NCI-H1048 (cell line): ENCODE data around the gene UBN1.

Experiments
- DNase-seq: peaks from one replicate; lab custom pipeline; 2025; lab: John Stamatoyannopoulos, UW

The UBN1 gene

DNA sequence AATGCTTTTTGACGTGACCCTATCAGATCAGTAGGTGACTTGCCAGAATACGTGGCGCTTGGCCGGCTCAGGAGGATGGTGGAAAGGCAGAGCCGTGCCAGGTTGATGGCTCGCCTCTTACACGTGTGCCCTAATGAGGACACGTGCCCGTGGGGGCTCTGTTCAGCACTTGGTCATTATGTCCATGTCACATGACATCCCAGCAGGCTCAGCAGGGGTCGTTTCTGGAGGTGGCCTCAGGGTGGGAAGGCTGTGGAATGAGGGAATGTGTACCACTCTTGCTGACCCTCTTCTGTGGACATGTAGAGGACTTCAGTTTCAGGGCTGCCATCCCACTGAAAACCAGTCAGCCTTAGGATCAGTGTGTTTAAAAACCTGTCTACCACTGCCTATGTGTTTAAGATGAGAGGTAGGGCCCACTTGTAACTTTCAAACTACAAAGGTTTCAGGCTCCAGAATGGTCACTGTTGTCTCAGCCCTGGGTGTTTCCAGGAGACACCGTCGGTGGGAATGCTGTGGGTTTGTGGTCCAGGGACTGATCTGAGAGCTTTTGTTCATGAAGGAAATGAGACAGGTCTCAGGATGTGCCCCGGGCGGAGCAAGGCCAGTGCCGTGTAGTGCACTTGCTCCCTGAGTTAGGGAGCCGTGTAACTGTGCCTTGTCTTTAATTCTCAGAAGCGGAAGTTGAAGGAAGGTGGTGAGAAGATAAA lies 12.1 kb downstream of the UBN1 start:
- no peak for DNase-seq

DNA sequence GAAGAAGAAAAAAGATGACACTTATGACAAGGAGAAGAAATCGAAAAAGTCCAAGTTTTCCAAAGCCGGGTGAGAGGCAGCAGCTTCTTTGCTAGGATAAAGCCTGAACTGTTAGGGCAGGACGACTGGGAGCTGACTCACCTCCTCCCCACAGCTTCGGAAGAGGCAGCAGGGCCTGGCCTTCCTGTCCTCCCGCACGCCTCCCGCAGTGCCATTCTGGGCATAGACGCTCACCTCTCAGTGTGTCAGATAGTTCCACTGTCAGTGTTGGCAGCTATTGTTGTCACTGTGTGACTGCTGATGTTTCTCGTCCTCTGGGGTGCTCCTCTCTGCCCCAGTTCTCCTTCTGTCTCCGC lies 12.6 kb downstream of the UBN1 start:
- no peak for DNase-seq

DNA sequence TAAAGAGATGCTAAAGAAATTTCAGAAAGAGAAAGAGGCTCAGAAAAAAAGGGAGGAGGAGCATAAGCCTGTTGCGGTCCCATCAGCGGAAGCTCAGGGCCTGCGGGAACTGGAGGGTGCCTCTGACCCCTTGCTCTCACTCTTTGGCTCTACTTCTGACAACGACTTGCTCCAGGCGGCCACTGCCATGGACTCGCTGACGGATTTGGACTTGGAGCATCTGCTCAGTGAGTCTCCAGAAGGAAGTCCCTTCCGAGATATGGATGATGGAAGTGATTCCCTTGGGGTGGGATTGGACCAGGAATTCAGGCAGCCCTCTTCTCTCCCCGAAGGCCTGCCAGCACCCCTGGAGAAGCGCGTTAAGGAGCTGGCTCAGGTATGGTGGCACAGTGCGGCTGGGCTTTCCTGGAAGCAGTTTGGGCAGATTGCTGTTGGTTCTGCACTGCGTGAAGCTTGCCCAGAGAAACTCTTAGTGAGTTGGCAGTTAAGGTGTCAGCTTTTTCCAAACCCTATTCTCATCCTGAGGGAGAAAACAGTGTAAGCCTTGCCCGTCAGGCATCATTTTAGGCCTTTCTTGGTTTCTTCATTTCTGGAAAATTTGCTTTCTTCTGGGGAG lies 13.6 kb downstream of the UBN1 start:
- no peak for DNase-seq

DNA sequence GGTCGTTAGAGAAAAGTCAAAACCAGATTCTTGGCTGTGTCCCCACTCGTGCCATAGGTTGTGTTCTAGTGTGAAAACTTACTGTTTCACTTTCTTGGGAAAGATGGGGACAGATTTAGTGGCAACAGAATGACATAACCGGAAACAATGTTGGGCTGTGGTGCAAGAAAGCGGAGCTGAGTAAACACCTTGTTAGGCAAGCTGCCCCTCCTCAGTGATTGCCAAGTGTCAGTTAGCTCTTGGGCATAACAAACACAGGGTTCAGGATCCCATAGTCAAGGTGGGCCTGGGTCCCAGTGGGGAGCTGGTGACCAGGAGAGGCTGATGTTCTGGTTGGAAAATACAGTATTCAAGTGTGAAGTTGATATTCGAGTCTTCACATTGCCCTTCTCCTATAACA lies 15.4 kb downstream of the UBN1 start:
- no peak for DNase-seq

DNA sequence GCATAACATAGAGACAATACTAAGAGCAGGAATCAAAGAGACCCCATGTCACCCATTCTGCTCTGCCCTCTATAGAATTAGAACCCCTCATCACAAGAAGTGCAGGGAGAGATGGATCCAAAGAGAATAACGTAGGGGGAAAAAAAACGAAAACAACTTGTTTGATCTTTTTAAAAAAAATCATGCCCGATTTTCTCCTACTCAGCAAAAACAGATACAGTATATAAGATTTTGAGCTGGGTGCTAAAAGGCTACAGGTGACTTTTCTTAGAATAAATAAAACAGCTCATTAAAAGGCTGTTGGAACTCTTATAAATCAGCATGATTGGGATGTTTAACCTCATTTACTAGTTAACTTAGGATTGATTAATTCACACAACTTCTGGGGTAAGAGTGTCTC lies 17.4 kb downstream of the UBN1 start:
- no peak for DNase-seq

DNA sequence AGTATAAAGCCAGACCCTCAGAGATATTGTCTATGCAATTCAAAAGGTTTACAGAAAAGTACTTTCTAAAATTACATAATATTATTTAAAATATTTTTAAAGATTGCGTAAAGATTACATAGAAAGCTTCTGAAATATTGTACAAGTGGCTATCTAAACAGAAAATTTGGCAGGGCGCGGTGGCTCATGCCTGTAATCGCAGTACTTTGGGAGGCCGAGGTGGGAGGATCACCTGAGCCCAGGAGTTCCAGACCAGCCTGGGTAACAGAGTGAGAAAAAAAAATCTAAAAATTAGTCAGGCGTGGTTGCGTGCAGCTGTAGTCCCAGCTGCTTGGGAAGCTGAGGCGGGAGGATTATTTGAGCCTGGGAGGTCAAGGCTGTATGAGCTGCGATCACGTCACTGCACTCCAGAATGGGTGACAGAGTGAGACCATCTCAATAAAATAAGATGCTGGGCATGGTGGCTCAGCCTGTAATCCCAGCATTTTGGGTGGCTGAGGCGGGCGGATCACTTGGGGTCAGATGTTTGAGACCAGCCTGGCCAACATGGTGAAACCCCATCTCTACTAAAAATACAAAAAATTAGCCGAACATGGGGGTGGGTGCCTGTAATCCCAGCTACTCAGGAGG lies 18.1 kb downstream of the UBN1 start:
- no peak for DNase-seq

DNA sequence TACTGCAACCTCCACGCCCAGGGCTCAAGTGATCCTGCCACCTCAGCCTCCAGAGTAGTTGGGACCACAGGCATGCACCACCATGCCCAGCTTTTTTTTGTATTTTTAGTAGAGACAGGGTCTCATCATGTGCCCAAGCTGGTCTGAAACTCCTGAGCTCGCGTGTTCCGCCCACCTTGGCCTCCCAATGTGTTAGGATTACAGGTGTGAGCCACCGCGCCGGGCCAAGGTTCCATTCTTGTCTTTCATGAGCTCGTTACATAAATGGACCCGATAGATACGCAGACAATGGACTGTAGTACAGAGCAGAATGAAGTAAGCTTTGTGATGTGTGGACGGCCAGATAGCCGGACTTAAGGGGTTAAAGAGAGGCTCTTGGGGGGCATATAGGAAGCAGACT lies 19.3 kb downstream of the UBN1 start:
- DNase-seq: no peak

DNA sequence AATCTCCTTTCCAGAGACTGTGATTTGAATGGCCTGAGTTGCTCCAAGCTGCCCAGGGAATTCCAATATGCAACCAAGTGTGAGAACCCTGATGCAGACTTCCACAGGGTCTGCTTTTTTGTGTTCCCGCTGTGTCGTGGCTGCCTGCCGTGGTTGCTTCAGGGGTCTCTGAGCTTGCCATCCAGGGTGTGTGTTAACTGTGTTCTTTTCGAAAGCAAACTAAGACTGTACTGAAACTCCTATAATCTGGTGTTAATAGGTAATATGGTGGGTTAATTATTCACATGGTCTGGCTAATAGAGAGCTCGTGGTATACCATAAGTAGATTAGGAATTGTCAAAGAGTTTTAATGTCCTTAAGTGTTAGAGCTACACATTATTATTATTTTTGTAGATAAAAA lies 20.7 kb downstream of the UBN1 start:
- no peak for DNase-seq

DNA sequence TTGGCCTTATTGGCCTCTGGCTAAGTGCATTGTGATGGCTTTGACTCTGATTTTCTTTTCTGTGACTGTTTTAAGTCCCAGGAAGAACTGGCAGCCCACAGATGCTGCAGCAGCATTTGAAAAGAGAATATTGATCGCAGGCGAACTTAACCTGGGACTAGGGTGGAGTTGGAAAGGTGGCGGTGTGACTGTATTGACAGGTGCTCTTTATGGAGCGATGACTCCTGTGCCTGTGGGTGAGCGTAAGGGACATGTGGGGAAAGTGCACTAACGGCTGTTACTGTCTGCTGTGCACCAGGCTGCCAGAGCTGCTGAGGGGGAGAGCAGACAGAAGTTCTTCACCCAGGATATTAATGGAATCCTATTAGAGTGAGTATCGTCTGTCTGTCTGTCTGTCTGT lies 21.3 kb downstream of the UBN1 start:
- no peak for DNase-seq

DNA sequence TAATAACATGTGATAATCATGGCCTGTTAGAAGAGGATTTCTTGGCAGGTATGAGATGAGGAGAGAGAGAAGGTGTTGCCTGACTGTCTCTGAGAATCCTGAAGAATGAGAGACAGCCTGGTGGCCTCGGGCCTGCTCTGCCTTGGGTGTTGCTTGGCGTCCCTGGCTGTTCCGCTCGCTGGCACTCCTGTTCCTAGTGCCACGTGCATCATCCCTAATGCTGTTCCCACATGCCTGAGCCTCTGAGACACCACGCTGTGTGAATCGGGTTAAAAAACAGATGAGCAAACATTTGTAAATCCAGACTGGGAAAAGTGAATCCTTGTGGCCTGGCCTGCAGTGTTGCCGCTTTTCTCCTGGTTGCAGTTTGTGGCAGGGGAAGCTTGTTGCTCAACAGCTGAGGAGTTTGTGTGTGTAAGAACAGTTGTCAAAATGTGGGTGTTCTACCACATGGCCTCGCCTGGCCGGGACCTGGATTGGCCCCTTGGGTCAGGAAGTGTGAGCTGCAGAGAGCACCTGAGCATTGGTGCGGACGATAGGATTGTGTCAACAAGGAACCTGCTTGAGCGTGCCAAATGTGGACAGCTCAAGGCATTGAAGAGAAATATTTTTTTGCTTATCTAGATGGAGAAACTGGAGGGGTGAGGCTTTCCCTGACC lies 22.0 kb downstream of the UBN1 start:
- no peak for DNase-seq

DNA sequence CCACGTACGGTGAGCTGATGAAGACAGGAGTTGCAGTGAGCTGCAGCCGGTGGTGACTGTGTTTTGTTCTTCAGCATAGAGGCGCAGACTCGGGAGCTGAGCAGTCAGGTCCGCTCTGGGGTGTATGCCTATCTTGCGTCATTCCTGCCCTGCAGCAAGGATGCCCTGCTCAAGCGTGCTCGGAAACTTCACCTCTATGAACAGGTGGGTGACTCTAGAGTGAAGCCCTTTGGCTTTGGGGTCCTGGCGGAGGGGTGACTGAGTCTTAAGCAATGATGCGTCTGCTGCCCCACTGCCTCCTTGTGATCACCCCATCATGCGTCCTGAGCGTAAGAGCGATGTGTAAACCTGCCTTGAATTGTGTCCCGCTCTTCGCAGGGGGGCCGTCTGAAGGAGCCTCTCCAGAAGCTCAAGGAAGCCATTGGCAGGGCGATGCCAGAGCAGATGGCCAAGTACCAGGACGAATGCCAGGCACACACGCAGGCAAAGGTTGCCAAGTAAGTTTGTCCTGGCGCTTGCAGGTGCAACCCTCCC lies 22.9 kb downstream of the UBN1 start:
- no peak for DNase-seq

DNA sequence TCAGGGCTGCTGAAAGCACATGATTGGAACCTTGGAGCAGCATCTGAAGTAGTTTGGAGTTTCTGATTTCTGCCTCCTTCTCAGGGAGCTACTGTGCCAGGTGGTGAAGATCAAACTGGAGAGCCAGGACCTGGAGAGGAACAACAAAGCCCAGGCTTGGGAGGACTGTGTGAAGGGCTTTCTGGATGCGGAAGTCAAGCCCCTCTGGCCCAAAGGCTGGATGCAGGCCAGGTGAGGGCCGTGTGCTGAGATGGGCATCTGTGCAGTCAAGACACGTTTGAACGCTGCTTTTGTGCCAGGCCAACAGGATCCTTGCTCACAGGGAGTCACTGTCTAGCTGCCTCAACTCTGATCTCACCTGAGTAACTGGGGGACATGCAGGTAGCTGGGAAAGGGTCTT lies 23.8 kb downstream of the UBN1 start:
- DNase-seq: no peak

DNA sequence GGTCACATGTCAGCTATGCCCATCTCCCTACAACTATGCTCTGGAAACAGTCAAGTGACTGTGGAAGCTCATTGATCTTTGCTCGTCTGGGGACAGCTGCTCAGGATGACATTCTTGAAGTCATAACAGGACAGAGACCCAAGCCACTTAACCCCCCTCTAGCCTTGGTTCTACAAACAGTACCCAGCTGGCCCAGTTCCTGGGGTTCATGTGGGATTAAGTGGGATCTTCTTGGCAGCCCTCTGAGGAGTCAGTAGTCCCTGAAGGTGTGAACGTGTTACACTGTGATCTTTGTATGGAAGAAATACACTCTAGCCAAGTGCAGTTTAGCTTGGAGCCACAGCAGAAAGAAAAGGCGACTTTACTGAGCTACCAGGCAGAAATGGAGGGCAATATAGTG lies 25.8 kb downstream of the UBN1 start:
- DNase-seq: no peak

DNA sequence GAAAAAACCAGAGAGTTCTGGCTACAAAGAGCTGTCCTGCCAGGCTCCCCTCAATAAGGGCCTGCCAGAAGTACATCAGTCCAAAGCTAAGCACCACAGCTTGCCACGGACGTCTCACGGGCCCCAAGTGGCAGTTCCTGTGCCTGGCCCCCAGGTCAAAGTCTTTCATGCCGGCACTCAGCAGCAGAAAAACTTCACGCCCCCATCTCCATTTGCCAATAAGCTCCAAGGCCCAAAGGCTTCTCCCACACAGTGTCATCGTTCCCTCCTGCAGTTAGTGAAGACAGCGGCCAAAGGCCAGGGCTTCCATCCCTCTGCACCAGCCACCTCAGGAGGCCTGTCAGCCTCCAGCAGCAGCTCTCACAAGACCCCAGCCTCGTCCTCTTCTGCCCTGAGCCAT lies 27.4 kb downstream of the UBN1 start:
- no peak for DNase-seq

DNA sequence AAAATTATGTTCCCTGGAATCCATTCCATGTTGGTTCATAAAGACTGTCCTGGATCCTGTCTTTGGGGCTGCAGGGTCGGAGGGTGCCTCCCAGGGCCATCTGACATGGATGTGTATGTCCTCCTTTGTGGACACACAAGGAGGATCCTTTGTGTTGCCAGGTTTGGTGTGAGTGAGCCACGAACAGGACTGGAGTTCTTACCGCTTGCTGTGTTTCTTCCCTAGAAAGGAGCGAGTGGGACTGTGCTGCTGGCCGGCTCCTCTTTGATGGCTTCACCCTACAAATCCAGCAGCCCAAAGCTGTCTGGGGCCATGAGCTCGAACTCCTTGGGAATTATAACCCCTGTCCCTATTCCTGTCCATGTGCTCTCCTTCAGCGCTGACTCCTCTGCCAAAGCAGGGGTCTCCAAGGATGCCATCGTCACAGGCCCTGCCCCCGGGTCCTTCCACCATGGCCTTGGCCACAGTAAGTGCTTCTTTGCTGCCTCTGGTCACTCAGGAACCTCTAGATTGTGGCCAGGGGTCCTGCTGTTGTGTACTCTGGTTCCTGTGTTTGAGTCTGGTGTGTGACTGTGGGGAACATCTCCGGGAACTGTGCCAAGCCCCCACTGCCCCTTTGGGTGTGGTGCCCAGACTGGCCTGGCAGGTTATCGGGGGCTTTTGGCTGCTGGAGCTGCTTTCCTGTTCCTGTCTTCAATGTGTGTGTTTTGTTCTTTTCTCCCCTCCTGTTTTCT lies 29.5 kb downstream of the UBN1 start:
- no peak for DNase-seq

DNA sequence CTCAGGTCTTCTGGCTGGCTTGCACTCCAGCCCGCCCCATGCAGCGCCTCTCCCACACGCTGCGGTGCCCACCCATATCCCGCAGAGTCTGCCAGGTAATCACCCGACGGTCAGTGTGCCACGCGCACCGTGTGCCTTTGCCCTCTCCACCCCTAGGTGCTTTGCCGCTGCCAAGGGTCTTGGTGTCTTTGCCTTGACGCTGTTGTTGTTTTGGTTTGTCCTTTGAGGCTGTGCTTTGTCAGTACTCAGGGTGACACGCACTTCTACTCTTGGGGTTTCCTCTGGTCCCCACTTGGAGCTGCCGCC lies 30.1 kb downstream of the UBN1 start:
- DNase-seq: no peak

DNA sequence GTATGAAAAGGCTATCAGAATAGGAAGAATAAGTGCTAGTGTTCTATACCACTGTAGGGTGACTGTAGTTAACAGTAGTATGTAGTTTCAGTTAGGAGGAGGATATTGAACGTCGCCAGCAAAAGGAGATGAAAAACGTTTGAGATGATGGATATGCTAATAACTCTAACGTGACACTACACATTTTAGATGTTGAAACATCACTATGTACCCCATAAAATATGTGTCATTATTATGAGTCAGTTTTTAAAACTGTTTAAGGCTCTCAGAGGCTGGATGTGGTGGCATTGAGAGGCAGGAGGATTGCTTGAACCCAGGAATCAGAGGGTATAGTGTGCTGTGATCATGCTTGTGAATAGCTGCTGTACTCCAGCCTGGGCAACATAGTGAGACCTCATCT lies 31.8 kb downstream of the UBN1 start:
- DNase-seq: no peak

DNA sequence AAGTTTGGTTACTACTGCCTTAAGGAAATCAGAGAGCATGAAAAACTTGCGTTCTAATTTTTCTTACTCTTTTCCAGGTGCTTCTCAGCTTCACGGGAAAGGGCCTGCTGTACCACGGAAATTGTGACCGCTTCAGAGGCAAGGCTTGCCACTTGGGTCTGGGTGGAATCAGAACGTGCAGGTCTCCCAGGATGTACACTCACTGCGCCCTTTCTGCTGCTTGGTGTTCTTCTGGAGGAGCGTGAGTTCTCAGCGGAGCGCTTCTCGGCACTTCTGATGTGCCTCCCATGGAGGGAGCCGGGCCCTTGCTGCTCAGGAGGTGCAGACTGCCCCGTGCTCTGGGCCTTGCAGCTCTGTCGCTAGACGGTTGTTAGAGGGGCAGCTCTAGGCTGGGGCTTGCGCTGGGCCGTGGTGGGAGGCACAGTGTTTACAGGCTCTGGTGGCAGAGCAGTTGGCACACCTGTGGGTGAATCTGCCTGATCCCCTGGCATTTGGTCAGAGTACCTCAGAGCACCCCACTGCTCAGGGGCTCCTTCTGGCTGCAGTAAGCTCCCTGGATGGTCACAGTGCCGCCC lies 32.8 kb downstream of the UBN1 start:
- DNase-seq: no peak

DNA sequence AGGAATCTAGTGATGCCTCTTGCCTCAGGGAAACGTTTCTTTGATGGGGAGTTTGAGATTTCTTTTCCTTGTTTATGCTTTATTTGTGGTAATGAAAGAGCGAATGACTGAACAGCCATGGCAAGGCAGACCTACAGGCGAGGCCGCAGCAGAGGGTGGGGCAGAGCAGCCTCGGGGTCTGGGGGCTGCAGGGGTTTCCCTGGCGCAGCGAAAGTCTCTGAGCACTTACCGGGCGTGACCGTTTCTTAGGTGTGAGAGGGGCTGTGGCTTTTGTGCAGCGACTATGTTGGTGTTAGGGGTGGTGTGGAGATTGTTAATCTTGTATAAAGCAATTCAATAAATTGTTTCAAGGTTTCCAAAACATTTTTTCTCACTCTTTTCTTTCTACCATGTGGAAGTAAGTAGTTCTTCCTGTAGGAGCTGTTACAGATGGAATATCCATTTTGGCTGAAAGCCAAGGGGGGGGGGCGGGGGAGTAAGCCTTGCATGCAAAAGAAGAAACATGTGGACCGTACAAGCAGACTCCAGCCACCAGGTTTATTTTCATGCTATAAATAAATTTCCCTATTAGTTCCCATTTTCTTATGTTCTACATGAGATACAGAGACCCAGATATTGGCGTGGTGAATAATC lies 34.8 kb downstream of the UBN1 start:
- no peak for DNase-seq

DNA sequence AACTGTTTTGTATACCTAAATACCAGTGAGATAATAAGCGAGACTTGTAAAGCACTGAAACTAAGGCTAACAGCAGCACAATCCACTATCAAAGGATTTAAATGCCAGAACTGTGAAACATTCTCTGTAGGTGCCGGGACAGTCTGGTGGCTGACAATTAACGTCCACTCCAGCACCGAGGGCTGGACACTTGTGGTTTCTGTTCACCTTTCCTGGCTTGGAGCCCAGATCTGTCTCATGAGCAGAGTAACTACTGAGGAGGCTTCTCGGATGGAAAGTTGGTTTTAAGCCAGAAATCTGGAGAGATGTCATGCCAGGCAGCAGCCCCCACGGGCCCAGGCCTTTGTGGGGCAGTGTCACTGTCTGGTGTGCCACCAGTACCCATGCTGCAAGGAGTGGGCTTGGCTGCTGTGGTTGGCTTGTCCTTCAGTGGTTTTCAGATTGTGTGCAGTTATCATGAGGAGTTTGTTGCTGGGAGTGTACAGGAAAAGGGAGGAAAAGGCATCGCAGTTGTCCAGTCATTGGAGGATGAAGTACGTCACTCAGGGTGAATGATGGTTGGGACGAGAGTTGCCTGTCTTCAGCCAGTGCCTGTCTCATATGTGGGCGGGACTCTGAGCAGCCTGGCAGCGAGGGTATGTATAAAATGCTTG lies 35.5 kb downstream of the UBN1 start:
- no peak for DNase-seq

DNA sequence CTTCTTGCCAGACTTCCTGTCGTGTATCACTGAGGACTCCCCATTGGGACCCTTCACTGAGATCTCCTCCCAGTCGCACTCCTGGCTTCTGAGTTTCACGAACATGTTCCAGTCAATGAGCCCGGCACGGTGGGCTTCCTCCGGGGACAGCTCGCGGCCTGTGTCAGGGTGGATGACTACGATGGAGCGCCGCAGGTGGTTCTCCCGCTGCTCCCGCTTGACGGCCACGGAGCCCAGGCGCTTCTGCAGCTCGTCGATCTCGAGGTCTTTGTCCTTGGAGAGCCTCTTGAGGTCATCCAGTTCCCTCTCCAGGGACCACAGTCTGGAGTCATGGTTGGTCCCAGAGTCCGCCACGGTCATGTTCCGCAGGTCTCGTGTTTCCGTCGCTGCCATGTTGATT lies 36.2 kb downstream of the UBN1 start:
- DNase-seq: no peak
